SK-N-SH treated with all-trans-retinoic acid at 6 μM for 48 hours (cell line): ENCODE results near the gene SF1.

Experiments used
- ATAC-seq: fragments of 200-7000 bp; cut with Tn5 transposase; 3 replicates; pipeline ENCODE4 v1.9.1; 2020; ENCODE audit warnings: mild to moderate bottlenecking, moderate library complexity
- ARNTL ChIP-seq: fragments of 450-650 bp; formaldehyde crosslinking; IDR thresholded peaks from 2 replicates; pipeline ENCODE4 v1.5.0; 2020; ENCODE audit warnings: low read depth, mild to moderate bottlenecking, moderate library complexity, borderline replicate concordance
- BACH2 ChIP-seq: fragments of 250-450 bp; sonication (Bioruptor Pico); IDR thresholded peaks from 2 replicates; pipeline ENCODE4 v1.9.0; 2021; ENCODE audit warnings: mild to moderate bottlenecking, borderline replicate concordance
- CSDC2 ChIP-seq: fragments of 250-450 bp; sonication (Bioruptor Pico); IDR thresholded peaks from 2 replicates; pipeline ENCODE4 v1.5.0; 2020; ENCODE audit warnings: mild to moderate bottlenecking, moderate library complexity
- ESRRG ChIP-seq: fragments of 250-450 bp; sonication (Bioruptor Pico); IDR thresholded peaks from 2 replicates; pipeline ENCODE4 v1.6.1; 2021; ENCODE audit warnings: mild to moderate bottlenecking
- ISL1 ChIP-seq: fragments of 250-450 bp; sonication (Bioruptor Pico); IDR thresholded peaks from 2 replicates; pipeline ENCODE4 v2.1.2; 2022; ENCODE audit warnings: mild to moderate bottlenecking, moderate library complexity
- OSR1 ChIP-seq: fragments of 250-450 bp; sonication (Bioruptor Pico); IDR thresholded peaks from 2 replicates; pipeline ENCODE4 v1.8.0; 2022; ENCODE audit warnings: moderate library complexity, mild to moderate bottlenecking, inconsistent platforms
- PPARA ChIP-seq: fragments of 250-450 bp; sonication (Bioruptor Pico); IDR thresholded peaks from 2 replicates; pipeline ENCODE4 v1.5.0; 2020; ENCODE audit warnings: mild to moderate bottlenecking, borderline replicate concordance
- RARB ChIP-seq: fragments of 250-450 bp; sonication (Bioruptor Pico); IDR thresholded peaks from 2 replicates; pipeline ENCODE4 v1.8.0; 2021; ENCODE audit warnings: mild to moderate bottlenecking, moderate library complexity
- SNAI2 ChIP-seq: fragments of 250-450 bp; sonication (Bioruptor Pico); IDR thresholded peaks from 2 replicates; pipeline ENCODE4 v1.5.0; 2020; ENCODE audit warnings: mild to moderate bottlenecking, moderate library complexity
- TCF4 ChIP-seq: fragments of 250-450 bp; sonication (Bioruptor Pico); IDR thresholded peaks from 2 replicates; pipeline ENCODE4 v1.8.0; 2021; ENCODE audit warnings: mild to moderate bottlenecking, moderate library complexity, borderline replicate concordance
- TOX ChIP-seq: fragments of 250-450 bp; sonication (Bioruptor Pico); IDR thresholded peaks from 2 replicates; pipeline ENCODE4 v1.8.0; 2021; ENCODE audit warnings: mild to moderate bottlenecking, moderate library complexity, borderline replicate concordance
- ZC3H10 ChIP-seq: fragments of 250-450 bp; sonication (Bioruptor Pico); IDR thresholded peaks from 2 replicates; pipeline ENCODE4 v1.5.1; 2021; ENCODE audit warnings: mild to moderate bottlenecking, moderate library complexity
- ZNF565 ChIP-seq: fragments of 450-650 bp; formaldehyde crosslinking; conservative IDR thresholded peaks from 2 replicates; pipeline ENCODE4 v1.5.0; 2020; ENCODE audit warnings: low read depth, mild to moderate bottlenecking, moderate library complexity
- ZNF70 ChIP-seq: fragments of 450-650 bp; formaldehyde crosslinking; IDR thresholded peaks from 2 replicates; pipeline ENCODE4 v1.5.0; 2020; ENCODE audit warnings: mild to moderate bottlenecking, moderate library complexity
- TF ChIP-seq, protein P1 (sequence below): fragments of 250-450 bp; sonication (Bioruptor Pico); IDR thresholded peaks from 2 replicates; pipeline ENCODE4 v1.5.1; 2021; ENCODE audit warnings: mild to moderate bottlenecking, moderate library complexity
- TF ChIP-seq, protein P2 (sequence below): fragments of 250-450 bp; sonication (Bioruptor Pico); IDR thresholded peaks from 2 replicates; pipeline ENCODE4 v1.8.0; 2020; ENCODE audit warnings: mild to moderate bottlenecking, moderate library complexity, borderline replicate concordance
- TF ChIP-seq, protein P3 (sequence below): fragments of 250-450 bp; sonication (Bioruptor Pico); IDR thresholded peaks from 2 replicates; pipeline ENCODE4 v1.8.0; 2021; ENCODE audit warnings: low read depth, mild to moderate bottlenecking, moderate library complexity, borderline replicate concordance
- TF ChIP-seq, protein P4 (sequence below): fragments of 250-450 bp; sonication (Bioruptor Pico); IDR thresholded peaks from 2 replicates; pipeline ENCODE4 v1.5.1; 2020; ENCODE audit warnings: low read depth, mild to moderate bottlenecking, moderate library complexity

SF1 gene

DNA sequence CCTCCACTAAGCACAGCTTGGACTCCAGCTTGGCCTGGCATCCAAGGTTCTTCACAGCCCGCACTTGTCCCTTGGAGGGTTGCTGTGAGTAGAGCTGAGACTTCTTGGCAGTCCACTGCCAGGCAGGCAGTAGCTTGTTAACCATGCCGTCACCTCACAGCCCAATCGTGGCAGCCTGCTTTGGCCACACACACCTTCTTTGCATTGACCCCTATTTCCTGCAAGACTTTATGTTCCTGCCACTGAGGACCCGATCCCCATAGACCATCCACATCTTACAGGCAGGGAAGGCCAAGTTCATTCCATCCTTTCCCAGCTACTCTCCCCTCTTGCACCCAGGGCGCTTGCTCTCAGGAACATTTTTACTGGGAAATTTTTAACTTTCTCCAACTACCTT lies 16.1 kb downstream of the SF1 start:
- TF ChIP-seq, protein P1, sequence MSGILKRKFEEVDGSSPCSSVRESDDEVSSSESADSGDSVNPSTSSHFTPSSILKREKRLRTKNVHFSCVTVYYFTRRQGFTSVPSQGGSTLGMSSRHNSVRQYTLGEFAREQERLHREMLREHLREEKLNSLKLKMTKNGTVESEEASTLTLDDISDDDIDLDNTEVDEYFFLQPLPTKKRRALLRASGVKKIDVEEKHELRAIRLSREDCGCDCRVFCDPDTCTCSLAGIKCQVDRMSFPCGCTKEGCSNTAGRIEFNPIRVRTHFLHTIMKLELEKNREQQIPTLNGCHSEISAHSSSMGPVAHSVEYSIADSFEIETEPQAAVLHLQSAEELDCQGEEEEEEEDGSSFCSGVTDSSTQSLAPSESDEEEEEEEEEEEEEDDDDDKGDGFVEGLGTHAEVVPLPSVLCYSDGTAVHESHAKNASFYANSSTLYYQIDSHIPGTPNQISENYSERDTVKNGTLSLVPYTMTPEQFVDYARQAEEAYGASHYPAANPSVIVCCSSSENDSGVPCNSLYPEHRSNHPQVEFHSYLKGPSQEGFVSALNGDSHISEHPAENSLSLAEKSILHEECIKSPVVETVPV = no peak
- TF ChIP-seq ISL1 (CRISPR knock-in tag) = no peak
- TF ChIP-seq, protein P2, sequence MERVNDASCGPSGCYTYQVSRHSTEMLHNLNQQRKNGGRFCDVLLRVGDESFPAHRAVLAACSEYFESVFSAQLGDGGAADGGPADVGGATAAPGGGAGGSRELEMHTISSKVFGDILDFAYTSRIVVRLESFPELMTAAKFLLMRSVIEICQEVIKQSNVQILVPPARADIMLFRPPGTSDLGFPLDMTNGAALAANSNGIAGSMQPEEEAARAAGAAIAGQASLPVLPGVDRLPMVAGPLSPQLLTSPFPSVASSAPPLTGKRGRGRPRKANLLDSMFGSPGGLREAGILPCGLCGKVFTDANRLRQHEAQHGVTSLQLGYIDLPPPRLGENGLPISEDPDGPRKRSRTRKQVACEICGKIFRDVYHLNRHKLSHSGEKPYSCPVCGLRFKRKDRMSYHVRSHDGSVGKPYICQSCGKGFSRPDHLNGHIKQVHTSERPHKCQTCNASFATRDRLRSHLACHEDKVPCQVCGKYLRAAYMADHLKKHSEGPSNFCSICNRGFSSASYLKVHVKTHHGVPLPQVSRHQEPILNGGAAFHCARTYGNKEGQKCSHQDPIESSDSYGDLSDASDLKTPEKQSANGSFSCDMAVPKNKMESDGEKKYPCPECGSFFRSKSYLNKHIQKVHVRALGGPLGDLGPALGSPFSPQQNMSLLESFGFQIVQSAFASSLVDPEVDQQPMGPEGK (CRISPR knock-in tag) = no peak
- TF ChIP-seq OSR1 (CRISPR knock-in tag) = no peak
- TF ChIP-seq ZNF70 = no peak
- TF ChIP-seq, all 23 proteins: peak for 0
- no peak; the same call in 2 of the 3 replicates for ATAC-seq

DNA sequence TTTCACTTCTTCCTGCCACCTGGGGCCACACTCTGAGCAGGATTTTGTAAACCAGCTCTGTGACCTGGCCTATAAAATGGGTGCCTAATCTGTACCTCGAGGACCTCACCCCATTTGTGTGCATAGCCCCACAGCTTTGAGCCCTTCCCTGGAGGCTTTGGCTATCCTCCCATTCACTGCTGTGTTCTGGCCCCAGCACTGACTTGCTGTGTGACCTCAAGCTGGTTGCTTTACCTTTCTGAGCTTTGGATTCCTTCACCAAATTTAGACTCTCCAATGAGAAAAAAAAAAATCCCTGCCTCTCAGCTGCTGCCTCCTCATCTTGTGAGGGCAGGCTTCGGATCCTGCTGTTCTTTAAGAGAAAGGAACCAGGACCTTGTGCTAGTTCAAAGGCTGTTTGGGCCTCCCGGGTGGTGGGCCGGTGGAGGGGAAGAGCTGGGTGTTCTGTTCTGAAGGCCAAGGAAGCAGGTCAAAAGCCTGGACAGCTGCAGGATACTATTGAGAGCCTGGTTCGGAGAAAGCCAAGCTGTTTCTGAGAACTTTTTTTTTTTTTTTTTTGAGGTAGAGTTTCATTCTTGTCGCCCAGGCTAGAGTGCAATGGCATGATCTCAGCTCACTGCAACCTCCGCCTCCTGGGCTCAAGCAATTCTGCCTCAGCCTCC lies 17.5 kb downstream of the SF1 start:
- ATAC-seq = peak; percentile 1; the same call in 2 of the 3 replicates

DNA sequence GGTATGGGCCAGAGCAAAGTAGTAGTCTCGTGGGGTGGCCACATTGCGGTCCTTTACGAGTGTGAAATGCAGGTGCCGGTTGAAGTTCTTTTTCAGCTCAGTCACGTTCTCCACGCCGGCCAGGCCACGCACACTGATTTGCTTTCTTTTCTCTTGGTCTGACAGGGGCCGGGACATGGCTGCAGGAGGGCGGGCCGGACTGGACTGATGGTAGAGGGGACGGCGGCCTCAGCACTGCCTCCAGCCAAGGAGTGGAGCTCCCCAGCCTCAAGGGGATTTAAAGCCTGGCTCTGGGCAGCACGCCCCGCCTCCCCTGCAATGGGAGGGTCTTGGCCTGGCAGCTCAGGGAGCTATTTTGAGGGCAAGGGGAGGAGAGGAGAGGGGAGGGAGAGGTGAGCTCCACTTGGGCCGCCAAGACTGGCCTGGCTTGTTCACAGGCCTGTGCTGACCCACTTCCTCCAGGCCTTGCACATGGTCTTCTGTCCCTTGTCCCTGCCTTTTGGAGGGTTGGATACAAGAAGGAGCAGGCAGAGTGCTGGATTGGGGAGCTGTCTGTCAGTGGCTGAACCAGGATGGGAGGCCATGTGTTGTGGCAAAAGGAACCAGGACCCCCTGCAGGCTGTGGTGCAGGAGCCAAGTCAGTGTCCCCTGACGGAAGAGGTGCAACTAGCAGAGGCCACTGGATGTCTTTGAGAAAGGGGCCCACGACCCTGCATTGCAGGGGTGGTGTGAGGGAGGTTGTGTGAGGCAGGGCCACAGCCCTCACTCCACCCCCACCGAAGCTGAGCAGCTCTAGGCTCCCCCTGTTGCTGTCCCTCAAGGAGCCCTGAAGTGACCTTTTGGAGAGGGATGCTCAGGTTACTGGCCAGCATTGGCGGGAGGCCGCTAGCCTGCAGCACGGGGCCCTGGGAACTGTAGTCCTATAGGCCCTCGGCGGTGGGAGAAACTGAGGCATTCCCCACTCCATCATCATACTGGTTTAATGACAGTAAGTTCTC lies 18.3 kb downstream of the SF1 start, which contains the start of gene PYGM:
PYGM (minus strand) TSS at position 253 of the 998 bp plus-strand sequence; CDS start at position 177, 76 bp downstream.
- peak; percentile 38 for ATAC-seq
- TF ChIP-seq PPARA (CRISPR knock-in tag) = no peak
- TF ChIP-seq, protein P3, sequence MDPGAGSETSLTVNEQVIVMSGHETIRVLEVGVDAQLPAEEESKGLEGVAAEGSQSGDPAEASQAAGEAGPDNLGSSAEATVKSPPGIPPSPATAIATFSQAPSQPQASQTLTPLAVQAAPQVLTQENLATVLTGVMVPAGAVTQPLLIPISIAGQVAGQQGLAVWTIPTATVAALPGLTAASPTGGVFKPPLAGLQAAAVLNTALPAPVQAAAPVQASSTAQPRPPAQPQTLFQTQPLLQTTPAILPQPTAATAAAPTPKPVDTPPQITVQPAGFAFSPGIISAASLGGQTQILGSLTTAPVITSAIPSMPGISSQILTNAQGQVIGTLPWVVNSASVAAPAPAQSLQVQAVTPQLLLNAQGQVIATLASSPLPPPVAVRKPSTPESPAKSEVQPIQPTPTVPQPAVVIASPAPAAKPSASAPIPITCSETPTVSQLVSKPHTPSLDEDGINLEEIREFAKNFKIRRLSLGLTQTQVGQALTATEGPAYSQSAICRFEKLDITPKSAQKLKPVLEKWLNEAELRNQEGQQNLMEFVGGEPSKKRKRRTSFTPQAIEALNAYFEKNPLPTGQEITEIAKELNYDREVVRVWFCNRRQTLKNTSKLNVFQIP = no peak
- TF ChIP-seq BACH2 (CRISPR knock-in tag) = no peak
- TF ChIP-seq TCF4 (CRISPR knock-in tag) = no peak
- no peak for TF ChIP-seq CSDC2 (CRISPR knock-in tag)
- no peak for TF ChIP-seq ZNF70
- no peak for TF ChIP-seq ZC3H10
- no peak for TF ChIP-seq ZNF565 (CRISPR knock-in tag)
- no peak for TF ChIP-seq ARNTL (CRISPR knock-in tag)
- TF ChIP-seq ESRRG (CRISPR knock-in tag) = no peak
- TF ChIP-seq, protein P1 = no peak
- no peak for TF ChIP-seq ISL1 (CRISPR knock-in tag)
- TF ChIP-seq TOX = no peak

More for the DNA sequence above, 17.5 kb downstream of the SF1 start:
- TF ChIP-seq SNAI2 (no peak), ZC3H10 (no peak), ZNF70 (no peak)
- TF ChIP-seq, all 23 proteins: peak for 0

DNA sequence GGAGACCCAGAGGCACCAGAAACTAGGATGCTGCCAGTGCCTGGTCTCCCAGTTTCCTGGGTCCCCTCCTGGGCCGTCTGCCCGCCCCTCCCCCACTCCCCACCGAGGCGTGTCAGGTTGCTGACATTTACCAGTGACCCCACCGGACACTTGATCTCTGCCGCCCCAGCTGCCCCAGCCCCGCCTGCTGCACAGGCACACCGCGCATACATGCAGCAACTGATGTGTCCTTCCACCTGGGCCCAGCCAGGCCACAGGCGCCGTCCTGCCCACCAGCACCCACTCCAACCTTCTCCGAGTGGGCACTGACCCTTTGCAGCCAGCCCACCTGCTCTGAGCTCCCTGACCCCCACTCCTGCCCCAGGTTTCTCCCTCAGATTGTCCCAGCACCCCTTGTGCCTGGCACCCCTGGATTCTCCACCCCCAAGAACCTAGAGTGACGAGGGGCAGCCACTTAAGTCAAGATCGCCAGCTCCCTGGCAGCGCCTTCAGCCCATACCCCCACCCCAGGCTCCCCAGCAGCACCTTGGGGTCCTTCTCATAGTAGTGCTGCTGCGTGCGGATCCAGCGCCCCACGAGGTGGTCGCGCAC lies 19.1 kb downstream of the SF1 start:
- no peak for TF ChIP-seq RARB (CRISPR knock-in tag)
- TF ChIP-seq, protein P4, sequence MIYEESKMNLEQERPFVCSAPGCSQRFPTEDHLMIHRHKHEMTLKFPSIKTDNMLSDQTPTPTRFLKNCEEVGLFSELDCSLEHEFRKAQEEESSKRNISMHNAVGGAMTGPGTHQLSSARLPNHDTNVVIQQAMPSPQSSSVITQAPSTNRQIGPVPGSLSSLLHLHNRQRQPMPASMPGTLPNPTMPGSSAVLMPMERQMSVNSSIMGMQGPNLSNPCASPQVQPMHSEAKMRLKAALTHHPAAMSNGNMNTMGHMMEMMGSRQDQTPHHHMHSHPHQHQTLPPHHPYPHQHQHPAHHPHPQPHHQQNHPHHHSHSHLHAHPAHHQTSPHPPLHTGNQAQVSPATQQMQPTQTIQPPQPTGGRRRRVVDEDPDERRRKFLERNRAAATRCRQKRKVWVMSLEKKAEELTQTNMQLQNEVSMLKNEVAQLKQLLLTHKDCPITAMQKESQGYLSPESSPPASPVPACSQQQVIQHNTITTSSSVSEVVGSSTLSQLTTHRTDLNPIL (CRISPR knock-in tag) = no peak
- ATAC-seq = no peak; the same call in 1 of the 3 replicates
